Tibial nerve (tissue), 4 donors: ENCODE measurements around the gene VWA2. TPM values are rescaled to one million over a fixed set of nuclear protein-coding genes. Genes with fewer than 3 reads are reported as not detected.

Experiments
- DNase-seq, 2 donors: peaks; one replicate each; pipeline ENCODE4 v3.0.0-alpha.2; 2019; ENCODE audit warnings: low spot score in 2 of 2
- H3K27ac ChIP-seq, 4 donors: fragments of 200-600 bp; sonication (generic) in 3 of 4; one replicate each; pipeline ENCODE4 v1.5.1; 2017 to 2019; ENCODE audit warnings: mild to moderate bottlenecking in 1 of 4
- H3K27me3 ChIP-seq, 2 donors: fragments of 200-600 bp; sonication (generic) in 1 of 2; one replicate each; pipeline versions ENCODE4 v1.5.1 to v1.6.0; 2017 to 2019
- H3K36me3 ChIP-seq, 3 donors: fragments of 200-600 bp; sonication (generic); one replicate each; pipeline ENCODE4 v1.5.1; 2018 to 2019
- H3K4me1 ChIP-seq, 4 donors: fragments of 200-600 bp; sonication (generic) in 3 of 4; one replicate each; pipeline ENCODE4 v1.5.1; 2017 to 2019
- H3K4me3 ChIP-seq, 4 donors: fragments of 200-600 bp; sonication (generic) in 3 of 4; one replicate each; pipeline ENCODE4 v1.5.1; 2017 to 2019; ENCODE audit warnings: mild to moderate bottlenecking in 1 of 4, moderate library complexity in 1 of 4
- H3K9me3 ChIP-seq, 4 donors: fragments of 200-600 bp; sonication (generic) in 3 of 4; one replicate each; pipeline ENCODE4 v1.5.1; 2017 to 2019
- EP300 ChIP-seq, 2 donors: sonication (generic); formaldehyde crosslinking; IDR thresholded peaks; one replicate each; pipeline ENCODE4 v1.6.1; 2017; ENCODE audit warnings: antibody characterized with exemption in 2 of 2, mild to moderate bottlenecking in 1 of 2
- POLR2A ChIP-seq, 2 donors: fragments of 450-650 bp; IDR thresholded peaks; one replicate each; pipeline ENCODE4 v1.6.1; 2017; ENCODE audit warnings: antibody characterized with exemption in 2 of 2, mild to moderate bottlenecking in 2 of 2, moderate library complexity in 2 of 2
- WGBS, 2 donors: methylation state at CpG; one replicate each; pipeline ENCODE4 v1.1.5; 2018; 5-methylcytosine and 5-hydroxymethylcytosine counted together
- total RNA-seq, 4 donors: library from RNA; depleted of rRNA; stranded (reverse); fragments of >200 nt; gene quantifications; one replicate each; pipeline ENCODE4 v1.1.0, GENCODE V29; 2016
- TF ChIP-seq, protein P1 (sequence below), 5 experiments: fragments of 200-600 bp in 3 of 5; fragments of 450-650 bp in 2 of 5; sonication (generic) in 3 of 5; IDR thresholded peaks; one replicate each; pipeline ENCODE4 v1.5.1; 2016 to 2019; ENCODE audit warnings: antibody characterized with exemption in 5 of 5, mild to moderate bottlenecking in 3 of 5, moderate library complexity in 2 of 5

Gene VWA2
- total RNA-seq, 4 donors from 2014 or later, result 0.22 to 1.6 (median 1.0) TPM

DNA sequence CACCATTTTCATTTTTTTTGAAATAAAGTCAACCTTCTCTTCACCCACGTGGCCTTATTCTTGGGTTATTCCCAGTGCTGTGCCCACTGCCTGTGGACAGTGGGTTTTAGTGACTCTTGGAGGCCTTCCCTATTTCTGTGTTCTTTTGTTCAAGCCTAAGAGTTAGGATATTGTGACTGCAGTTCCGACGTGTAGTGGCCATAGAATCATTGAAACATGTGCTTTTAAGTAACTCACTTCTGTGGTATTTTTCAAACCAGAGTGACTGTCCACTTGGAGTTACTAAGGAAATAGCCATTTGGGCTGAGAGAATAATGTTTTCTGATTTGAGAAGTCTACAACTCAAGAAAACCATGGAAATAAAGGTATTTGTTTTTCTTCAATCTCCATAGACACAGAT lies 36.2 kb upstream of the VWA2 start:
- DNase-seq, result no peak
- WGBS, 2 donors, result 52 to 58% methylated on average over 3 of the region's 3 CpGs
- TF ChIP-seq POLR2A (IDR thresholded peaks at IDR 0.05) (no peak), EP300 (IDR thresholded peaks at IDR 0.05) (no peak)
- TF ChIP-seq, protein P1, sequence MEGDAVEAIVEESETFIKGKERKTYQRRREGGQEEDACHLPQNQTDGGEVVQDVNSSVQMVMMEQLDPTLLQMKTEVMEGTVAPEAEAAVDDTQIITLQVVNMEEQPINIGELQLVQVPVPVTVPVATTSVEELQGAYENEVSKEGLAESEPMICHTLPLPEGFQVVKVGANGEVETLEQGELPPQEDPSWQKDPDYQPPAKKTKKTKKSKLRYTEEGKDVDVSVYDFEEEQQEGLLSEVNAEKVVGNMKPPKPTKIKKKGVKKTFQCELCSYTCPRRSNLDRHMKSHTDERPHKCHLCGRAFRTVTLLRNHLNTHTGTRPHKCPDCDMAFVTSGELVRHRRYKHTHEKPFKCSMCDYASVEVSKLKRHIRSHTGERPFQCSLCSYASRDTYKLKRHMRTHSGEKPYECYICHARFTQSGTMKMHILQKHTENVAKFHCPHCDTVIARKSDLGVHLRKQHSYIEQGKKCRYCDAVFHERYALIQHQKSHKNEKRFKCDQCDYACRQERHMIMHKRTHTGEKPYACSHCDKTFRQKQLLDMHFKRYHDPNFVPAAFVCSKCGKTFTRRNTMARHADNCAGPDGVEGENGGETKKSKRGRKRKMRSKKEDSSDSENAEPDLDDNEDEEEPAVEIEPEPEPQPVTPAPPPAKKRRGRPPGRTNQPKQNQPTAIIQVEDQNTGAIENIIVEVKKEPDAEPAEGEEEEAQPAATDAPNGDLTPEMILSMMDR (IDR thresholded peaks at IDR 0.05), result no peak
- Histone ChIP-seq H3K27ac (no peak overlapping the region), H3K4me3 (no peak overlapping the region), H3K27me3 (no peaks in the 10 kb centered on the region), H3K4me1 (no peaks in the 10 kb centered on the region), H3K9me3 (no peaks in the 10 kb centered on the region), H3K36me3 (no peaks in the 10 kb centered on the region)

DNA sequence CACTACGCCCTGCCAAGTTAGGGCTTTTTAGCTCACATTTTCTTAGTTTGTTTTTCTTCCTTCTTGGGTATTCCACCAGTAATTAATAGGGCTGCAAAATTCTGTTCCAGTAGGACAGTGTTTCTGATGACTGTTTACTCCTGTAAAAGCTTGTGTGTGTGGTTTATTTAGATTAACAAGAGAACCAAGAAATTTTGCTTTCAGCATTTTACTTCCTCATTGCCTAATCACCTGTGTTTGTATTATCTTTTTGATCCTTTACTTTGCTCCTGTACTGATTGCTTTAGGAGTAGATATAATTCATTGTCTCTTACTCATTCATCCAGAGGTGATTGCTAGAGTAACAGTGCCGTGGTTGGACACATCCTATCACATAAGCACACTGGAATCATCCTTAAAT lies 32.2 kb upstream of the VWA2 start:
- TF ChIP-seq, protein P1 (IDR thresholded peaks at IDR 0.05), result no peak
- TF ChIP-seq EP300 (IDR thresholded peaks at IDR 0.05), result no peak
- H3K36me3 ChIP-seq, result no peaks in the 10 kb centered on the region

DNA sequence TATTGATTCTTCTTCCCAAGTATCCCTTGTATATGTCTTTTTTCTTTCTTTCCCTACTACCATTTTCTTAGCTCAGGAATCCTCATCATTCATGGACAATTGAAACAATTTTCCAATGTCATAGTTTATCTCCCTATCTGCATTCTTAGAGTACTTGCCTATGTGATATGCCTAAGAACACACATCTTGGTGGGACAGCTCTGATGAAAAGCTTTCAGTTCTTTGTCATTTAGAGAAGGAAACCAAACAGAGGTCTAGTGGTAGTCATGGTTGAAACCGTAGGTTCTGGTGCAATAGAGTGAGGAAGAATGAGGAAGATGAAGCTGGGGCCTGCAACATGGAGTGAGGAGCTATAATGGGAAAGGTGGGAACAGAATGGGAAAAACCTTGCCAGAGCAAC lies 31.7 kb upstream of the VWA2 start:
- Histone ChIP-seq H3K36me3 (no peaks in the 10 kb centered on the region), H3K27ac (no peak overlapping the region), H3K9me3 (no peaks in the 10 kb centered on the region), H3K27me3 (no peaks in the 10 kb centered on the region), H3K4me3 (no peak overlapping the region), H3K4me1 (no peaks in the 10 kb centered on the region)
- TF ChIP-seq POLR2A (IDR thresholded peaks at IDR 0.05), result no peak
- WGBS, 2 donors, result 83% methylated on average over 1 of the region's 1 CpG
- no peak for DNase-seq

More for the DNA sequence above, 32.2 kb upstream of the VWA2 start:
- no peak for DNase-seq
- Histone ChIP-seq H3K27me3 (no peaks in the 10 kb centered on the region), H3K27ac (no peak overlapping the region), H3K4me3 (no peak overlapping the region), H3K4me1 (no peaks in the 10 kb centered on the region), H3K9me3 (no peaks in the 10 kb centered on the region)
- 65 to 69% methylated on average over 2 of the region's 2 CpGs for WGBS, 2 donors

DNA sequence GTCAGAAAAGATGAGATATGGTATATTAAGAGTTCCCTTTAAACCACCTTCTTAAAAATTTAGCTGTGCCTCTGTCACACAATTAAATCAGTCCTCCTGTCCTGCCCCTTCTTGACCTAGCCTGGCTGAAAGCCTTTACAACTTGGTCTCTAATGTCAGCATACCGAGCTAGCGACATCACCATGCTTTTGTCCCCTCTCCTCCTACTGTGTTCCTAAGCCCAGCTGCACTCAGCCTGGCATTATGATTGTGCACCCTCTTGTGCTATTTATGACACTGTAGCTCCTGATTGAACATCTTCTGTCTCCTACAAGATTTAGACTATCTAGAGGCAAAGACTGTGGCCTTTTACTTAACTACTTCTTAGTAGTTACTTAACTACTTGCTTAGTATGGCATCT lies 30.7 kb upstream of the VWA2 start:
- Histone ChIP-seq H3K27ac (no peak overlapping the region), H3K4me3 (no peak overlapping the region), H3K4me1 (no peaks in the 10 kb centered on the region), H3K9me3 (no peaks in the 10 kb centered on the region), H3K27me3 (no peaks in the 10 kb centered on the region), H3K36me3 (no peaks in the 10 kb centered on the region)
- WGBS, 2 donors, result 71 to 79% methylated on average over 2 of the region's 2 CpGs
- DNase-seq, result no peak
- TF ChIP-seq EP300 (IDR thresholded peaks at IDR 0.05) (no peak), POLR2A (IDR thresholded peaks at IDR 0.05) (no peak)
- TF ChIP-seq, protein P1 (IDR thresholded peaks at IDR 0.05), result no peak

DNA sequence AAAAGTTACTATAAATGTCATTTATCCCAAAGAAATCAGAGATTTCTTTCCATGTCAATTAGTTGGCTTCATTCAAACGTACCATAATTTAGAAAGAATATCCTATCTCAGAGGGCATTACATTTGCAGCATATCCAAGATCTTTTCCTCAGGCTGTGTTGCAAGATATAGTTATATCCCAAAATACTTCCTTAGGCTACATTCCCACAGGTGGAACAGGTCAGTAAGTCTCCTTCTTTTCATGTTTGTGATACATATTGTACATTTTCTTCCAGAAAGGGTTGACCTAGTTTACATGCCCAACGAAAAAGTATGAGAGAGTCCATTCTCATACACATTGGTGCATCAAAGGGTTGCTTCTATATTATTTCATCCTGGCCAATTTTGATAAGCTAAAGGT lies 26.9 kb upstream of the VWA2 start:
- Histone ChIP-seq H3K36me3 (no peaks in the 10 kb centered on the region), H3K27me3 (no peaks in the 10 kb centered on the region), H3K27ac (no peak overlapping the region), H3K4me3 (no peak overlapping the region), H3K9me3 (no peaks in the 10 kb centered on the region), H3K4me1 (no peaks in the 10 kb centered on the region)
- TF ChIP-seq POLR2A (IDR thresholded peaks at IDR 0.05), result no peak
- DNase-seq, result no peak
- WGBS, 2 donors, result 80 to 89% methylated on average over 2 of the region's 2 CpGs

DNA sequence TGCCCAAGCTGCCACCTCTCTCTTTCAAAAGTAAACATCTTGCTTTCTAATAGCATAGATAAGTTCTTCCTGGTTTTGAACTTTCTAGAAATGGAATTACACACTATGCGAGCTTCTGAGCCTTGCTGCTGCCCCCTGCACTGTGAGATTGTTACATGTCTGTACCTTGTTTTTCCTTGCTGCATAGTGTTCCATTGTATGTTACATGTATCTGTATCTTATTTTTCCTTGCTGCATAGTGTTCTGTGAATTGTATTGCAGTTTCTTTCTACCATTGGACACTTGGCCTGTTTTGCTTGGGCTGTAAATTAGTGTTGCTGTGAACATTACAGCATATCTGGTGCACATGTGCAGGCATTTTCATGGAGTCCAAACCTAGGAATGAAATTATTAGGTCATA lies 24.0 kb upstream of the VWA2 start:
- H3K36me3 ChIP-seq, result no peaks in the 10 kb centered on the region

More for the DNA sequence above, 24.0 kb upstream of the VWA2 start:
- WGBS, 2 donors, result 81 to 97% methylated on average over 1 of the region's 1 CpG
- no peak for DNase-seq
- TF ChIP-seq, protein P1 (IDR thresholded peaks at IDR 0.05), result no peak
- TF ChIP-seq POLR2A (IDR thresholded peaks at IDR 0.05), result no peak
- TF ChIP-seq EP300 (IDR thresholded peaks at IDR 0.05), result no peak
- Histone ChIP-seq H3K9me3 (no peaks in the 10 kb centered on the region), H3K27ac (no peak overlapping the region), H3K4me3 (no peak overlapping the region), H3K27me3 (no peaks in the 10 kb centered on the region), H3K4me1 (no peaks in the 10 kb centered on the region)
